HepG2 (cell line): ENCODE data around the gene SIRPB1. TPM values are rescaled to one million over a fixed set of nuclear protein-coding genes. Genes with fewer than 3 reads are reported as not detected.

ENCODE experiments used
- ATAC-seq: fragments of 200-7000 bp; cut with Tn5 transposase; 3 replicates; pipeline ENCODE4 v1.9.1; 2020; ENCODE audit warnings: mild to moderate bottlenecking, moderate library complexity
- BruUV-seq: library from RNA; stranded (reverse); fragments of 400-500 nt; replicated peaks from 2 replicates; lab custom pipeline; 2021; lab: Mats Ljungman, UMichigan
- CTCF ChIA-PET: fragments of 300-600 bp; formaldehyde crosslinking; extraction: SDS; loops from one replicate; lab custom pipeline; 2021; ENCODE audit warnings: low total read pairs, inconsistent platforms, low intra/inter-chr PET ratio; lab: Yijun Ruan, JAX
- POLR2A ChIA-PET: fragments of 350-600 bp; sonication (Branson Sonifier 250); formaldehyde crosslinking; loops from one replicate; lab custom pipeline; 2020; ENCODE audit warnings: antibody characterized with exemption, inconsistent platforms; lab: Yijun Ruan, JAX
- DNase-seq: peaks from one replicate; pipeline ENCODE4 v3.0.0-alpha.2; 2015; ENCODE audit warnings: low spot score
- FAIRE-seq: peaks from 3 replicates; lab custom pipeline; 2011; peaks lifted over from hg19 to GRCh38; lab: Jason Lieb, UNC
- H2AFZ ChIP-seq: one replicate; pipeline ENCODE4 v1.6.1; 2011; ENCODE audit warnings: low read length, inconsistent platforms
- H3K27ac ChIP-seq: fragments of 300-600 bp; 3 replicates; pipeline ENCODE4 v1.8.0; 2011; ENCODE audit warnings: mixed run types, mild to moderate bottlenecking, mixed read lengths, low read length, inconsistent platforms; ENCODE audit not compliant: insufficient read depth; ENCODE audit errors: extremely low read length
- H3K27me3 ChIP-seq, 2 experiments: fragments of 200-600 bp in 1 of 2; 2 replicates in 1 of 2; 3 replicates in 1 of 2; pipeline versions ENCODE4 v1.6.0 to v1.8.0; 2011; ENCODE audit warnings: low read length in 2 of 2, mild to moderate bottlenecking in 2 of 2, moderate library complexity in 2 of 2, inconsistent platforms in 1 of 2; ENCODE audit not compliant: insufficient read depth in 2 of 2, control insufficient read depth in 1 of 2
- H3K36me3 ChIP-seq, 2 experiments: fragments of 200-600 bp in 1 of 2; replicated peaks in 1 of 2; 2 replicates in 1 of 2; 3 replicates in 1 of 2; pipeline versions ENCODE4 v1.5.1 to v1.8.0; 2011; ENCODE audit warnings: low read length in 2 of 2, inconsistent platforms in 1 of 2; ENCODE audit not compliant: insufficient read depth in 2 of 2, control insufficient read depth in 1 of 2
- H3K4me1 ChIP-seq: 2 replicates; pipeline ENCODE4 v1.5.1; 2012; ENCODE audit warnings: low read length, inconsistent platforms; ENCODE audit not compliant: insufficient read depth
- H3K4me2 ChIP-seq: 2 replicates; pipeline ENCODE4 v1.6.0; 2011; ENCODE audit warnings: low read depth, low read length, inconsistent platforms
- H3K4me3 ChIP-seq, 3 experiments: fragments of 200-600 bp in 1 of 3; sonication (generic), shearing (Covaris generic) in 1 of 3; replicated peaks in 1 of 3; 2 replicates each; pipeline ENCODE4 v1.5.1; 2011 to 2016; ENCODE audit warnings: low read length in 3 of 3, inconsistent platforms in 2 of 3, low read depth in 2 of 3, mild to moderate bottlenecking in 2 of 3, control low read depth in 1 of 3, mixed read lengths in 1 of 3; ENCODE audit not compliant: insufficient read depth in 1 of 3
- H3K79me2 ChIP-seq: one replicate; pipeline ENCODE4 v1.6.1; 2011; ENCODE audit warnings: low read length, inconsistent platforms; ENCODE audit not compliant: insufficient read depth
- H3K9ac ChIP-seq: 2 replicates; pipeline ENCODE4 v1.6.0; 2011; ENCODE audit warnings: mild to moderate bottlenecking, low read depth, low read length, inconsistent platforms; ENCODE audit not compliant: insufficient read depth
- H3K9me3 ChIP-seq: 2 replicates; pipeline ENCODE4 v1.5.1; 2012; ENCODE audit warnings: mild to moderate bottlenecking, low read length
- H4K20me1 ChIP-seq: 2 replicates; pipeline ENCODE4 v1.6.0; 2011; ENCODE audit warnings: inconsistent platforms, mild to moderate bottlenecking, low read length, moderate library complexity; ENCODE audit not compliant: insufficient read depth
- ELF3 ChIP-seq: IDR thresholded peaks from 2 replicates; pipeline ENCODE4 v1.6.1; 2016; ENCODE audit warnings: missing genetic modification reagents, missing compliant biosample characterization
- FOXA3 ChIP-seq: IDR thresholded peaks from 2 replicates; pipeline ENCODE4 v1.6.1; 2016; ENCODE audit warnings: missing genetic modification reagents, missing compliant biosample characterization
- HNRNPK ChIP-seq: fragments of 200-400 bp; formaldehyde crosslinking; IDR thresholded peaks from 2 replicates; pipeline ENCODE4 v1.6.1; 2018; ENCODE audit warnings: low read length, low read depth, moderate library complexity, mild to moderate bottlenecking; ENCODE audit not compliant: poor library complexity, severe bottlenecking
- NPAS2 ChIP-seq: sonication (generic); formaldehyde crosslinking; IDR thresholded peaks from 2 replicates; pipeline ENCODE4 v1.8.0; 2022; ENCODE audit warnings: mild to moderate bottlenecking, missing genetic modification reagents, borderline replicate concordance
- SIX4 ChIP-seq: sonication (generic); formaldehyde crosslinking; IDR thresholded peaks from 2 replicates; pipeline ENCODE4 v1.4.0; 2020; ENCODE audit warnings: missing genetic modification reagents
- STAT5B ChIP-seq: sonication (generic); formaldehyde crosslinking; IDR thresholded peaks from 2 replicates; pipeline ENCODE4 v1.4.0; 2020; ENCODE audit warnings: missing genetic modification reagents
- ZNF567 ChIP-seq: sonication (generic); formaldehyde crosslinking; IDR thresholded peaks from 2 replicates; pipeline ENCODE4 v1.8.1; 2023; ENCODE audit warnings: mild to moderate bottlenecking, missing genetic modification reagents, borderline replicate concordance
- ZNF660 ChIP-seq: sonication (generic); formaldehyde crosslinking; IDR thresholded peaks from 2 replicates; pipeline ENCODE4 v1.5.1; 2020; ENCODE audit warnings: mild to moderate bottlenecking, low read depth, missing genetic modification reagents, borderline replicate concordance
- ZNF780A ChIP-seq: sonication (generic); formaldehyde crosslinking; IDR thresholded peaks from 2 replicates; pipeline ENCODE4 v1.8.0; 2022; ENCODE audit warnings: mild to moderate bottlenecking, missing genetic modification reagents, moderate library complexity
- WGBS: methylation state at CpG from one replicate; pipeline ENCODE4 v1.1.6; 2017; ENCODE audit warnings: low lambda C conversion rate; 5-methylcytosine and 5-hydroxymethylcytosine counted together
- in situ Hi-C: cut with HindIII; loops from 2 replicates; pipeline ENCODE4 v1.10.0; 2017; ENCODE audit warnings: low pct_unique_long_range_greater_than_20kb; ENCODE audit not compliant: extremely low pct_ligation_motif_present
- intact Hi-C: fragments of 100-400 bp; cut with micrococcal nuclease; formaldehyde crosslinking; loops from one replicate; pipeline ENCODE4 v1.10.0; 2022; ENCODE audit not compliant: unreplicated experiment
- polyA plus RNA-seq, 8 experiments: library from polyadenylated mRNA; depleted of rRNA in 3 of 8; stranded (reverse) in 7 of 8; unstranded in 1 of 8; fragments of >200 nt; fragmentation: Illumina TruSeq in 4 of 8; extraction: Trizol in 4 of 8; gene quantifications; 2 replicates each; pipeline versions ENCODE4 v1.2.1 to v1.2.3, GENCODE V29; 2011 to 2016; ENCODE audit warnings: low read depth in 4 of 8, missing spikeins in 1 of 8, mixed read lengths in 1 of 8; ENCODE audit not compliant: insufficient read depth in 1 of 8
- total RNA-seq, 5 experiments: library from RNA; depleted of rRNA; stranded (reverse); fragments of >200 nt; fragmentation: Illumina TruSeq; extraction: Trizol; gene quantifications; 2 replicates each; pipeline ENCODE4 v1.2.3, GENCODE V29; 2016; ENCODE audit warnings: low read depth in 1 of 5
- TF ChIP-seq, protein P1 (sequence below): sonication (generic); formaldehyde crosslinking; IDR thresholded peaks from 2 replicates; pipeline ENCODE4 v1.8.1; 2023; ENCODE audit warnings: mild to moderate bottlenecking, inconsistent platforms, moderate library complexity, missing genetic modification reagents, borderline replicate concordance
- TF ChIP-seq, protein P2 (sequence below), 2 experiments: IDR thresholded peaks; 2 replicates each; pipeline ENCODE4 v1.6.1; 2011 to 2012; ENCODE audit warnings: low read length in 2 of 2, borderline replicate concordance in 1 of 2, low read depth in 1 of 2, mild to moderate bottlenecking in 1 of 2, moderate library complexity in 1 of 2

SIRPB1 gene
- total and polyA plus RNA-seq, 2 of the 13 experiments (the other 11 are each of a cell fraction or from before 2014, with no cell fraction given), result 0.41 to 1.4 TPM

DNA sequence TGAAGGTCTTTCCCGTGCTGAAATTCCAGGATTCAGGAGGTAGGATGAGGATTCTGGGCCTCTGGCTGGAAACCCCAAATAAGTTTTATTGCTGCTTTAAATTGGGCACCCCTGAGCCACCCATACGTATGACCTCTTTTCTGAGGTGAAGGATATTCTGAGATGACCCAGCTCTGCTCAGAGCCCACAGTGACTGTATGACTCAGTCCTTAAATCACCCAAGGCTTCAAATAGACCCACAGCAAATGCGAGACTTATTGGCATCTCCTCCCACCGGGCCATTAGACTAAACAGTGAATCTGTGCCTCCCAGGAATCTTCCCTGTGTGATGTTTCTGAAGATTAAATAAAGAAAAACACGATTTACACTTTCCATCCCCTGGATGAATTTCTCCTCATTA lies 28.3 kb upstream of the SIRPB1 start:
- TF ChIP-seq ZNF567 (CRISPR knock-in tag) (no peak), SIX4 (CRISPR knock-in tag) (no peak), STAT5B (CRISPR knock-in tag) (no peak)
- TF ChIP-seq, protein P1, sequence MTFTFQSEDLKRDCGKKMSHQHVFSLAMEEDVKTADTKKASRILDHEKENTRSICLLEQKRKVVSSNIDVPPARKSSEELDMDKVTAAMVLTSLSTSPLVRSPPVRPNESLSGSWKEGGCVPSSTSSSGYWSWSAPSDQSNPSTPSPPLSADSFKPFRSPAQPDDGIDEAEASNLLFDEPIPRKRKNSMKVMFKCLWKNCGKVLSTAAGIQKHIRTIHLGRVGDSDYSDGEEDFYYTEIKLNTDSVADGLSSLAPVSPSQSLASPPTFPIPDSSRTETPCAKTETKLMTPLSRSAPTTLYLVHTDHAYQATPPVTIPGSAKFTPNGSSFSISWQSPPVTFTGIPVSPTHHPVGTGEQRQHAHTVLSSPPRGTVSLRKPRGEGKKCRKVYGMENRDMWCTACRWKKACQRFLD (CRISPR knock-in tag), result no peak
- H3K27ac ChIP-seq, result no peak overlapping the region
- H4K20me1 ChIP-seq, result no peaks in the 10 kb centered on the region
- no peaks in the 10 kb centered on the region for H3K36me3 ChIP-seq
- FAIRE-seq (no peak), DNase-seq (no peak), ATAC-seq (no peak)
- in situ Hi-C loops, result no loop called here
- H3K27me3 ChIP-seq, result peaks cover 0 to 23% of the 10 kb centered on the region in 2 experiments; a peak in 2 of 5 replicates
- ChIA-PET POLR2A (no interaction called here), CTCF (no interaction called here)
- no peak overlapping the region for H3K9ac ChIP-seq
- no peaks in the 10 kb centered on the region for H3K9me3 ChIP-seq
- intact Hi-C loops, result no loop called here
- no peak overlapping the region for H3K4me3 ChIP-seq
- no peak overlapping the region for H2AFZ ChIP-seq
- H3K79me2 ChIP-seq, result no peaks in the 10 kb centered on the region
- WGBS, result 20% methylated on average over 5 of the region's 5 CpGs
- H3K4me1 ChIP-seq, result no peaks in the 10 kb centered on the region
- no TSS peak for BruUV-seq
- no peak overlapping the region for H3K4me2 ChIP-seq

DNA sequence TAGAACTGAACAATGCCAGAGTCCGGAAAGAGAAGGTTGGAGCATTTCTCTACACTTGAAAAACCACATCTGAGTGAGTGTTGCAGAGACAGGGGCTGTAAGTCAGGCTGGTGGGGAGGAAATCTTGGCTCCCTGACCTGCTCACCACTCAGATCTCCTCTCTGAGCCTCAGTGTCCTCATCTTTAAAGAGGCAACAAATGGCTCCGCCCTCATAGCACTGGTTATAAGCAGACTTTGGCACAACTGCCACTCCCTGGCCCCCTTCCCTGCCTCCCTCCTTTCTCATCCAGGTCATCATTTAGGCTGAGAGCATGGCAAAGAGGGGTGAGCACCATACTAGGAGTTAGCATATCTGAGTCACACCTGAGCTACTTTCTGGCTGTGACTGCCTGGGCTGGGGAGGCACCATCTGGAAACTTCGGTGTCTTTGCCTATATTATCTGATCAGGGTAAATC lies 27.2 kb upstream of the SIRPB1 start:
- no peaks in the 10 kb centered on the region for H3K4me1 ChIP-seq
- H3K27ac ChIP-seq, result no peak overlapping the region
- peaks cover 0 to 23% of the 10 kb centered on the region in 2 experiments; a peak in 2 of 5 replicates for H3K27me3 ChIP-seq
- intact Hi-C loops, result no loop called here
- POLR2A ChIA-PET, result no interaction called here
- H4K20me1 ChIP-seq, result no peaks in the 10 kb centered on the region
- WGBS, result 23% methylated on average over 3 of the region's 3 CpGs
- H3K79me2 ChIP-seq, result no peaks in the 10 kb centered on the region
- no peak overlapping the region for H3K4me3 ChIP-seq
- DNase-seq, result no peak
- H2AFZ ChIP-seq, result no peak overlapping the region
- in situ Hi-C loops, result no loop called here
- H3K9me3 ChIP-seq, result no peaks in the 10 kb centered on the region
- H3K4me2 ChIP-seq, result no peak overlapping the region
- no peak for ATAC-seq
- H3K9ac ChIP-seq, result no peak overlapping the region
- CTCF ChIA-PET, result no interaction called here
- no TSS peak for BruUV-seq
- no peaks in the 10 kb centered on the region for H3K36me3 ChIP-seq
- no peak for FAIRE-seq
- TF ChIP-seq ELF3 (CRISPR knock-in tag) (no peak), ZNF780A (CRISPR knock-in tag) (no peak), ZNF660 (no peak), HNRNPK (no peak), FOXA3 (no peak), NPAS2 (CRISPR knock-in tag) (no peak)
- TF ChIP-seq, protein P1 (CRISPR knock-in tag), result no peak
- TF ChIP-seq, protein P2, sequence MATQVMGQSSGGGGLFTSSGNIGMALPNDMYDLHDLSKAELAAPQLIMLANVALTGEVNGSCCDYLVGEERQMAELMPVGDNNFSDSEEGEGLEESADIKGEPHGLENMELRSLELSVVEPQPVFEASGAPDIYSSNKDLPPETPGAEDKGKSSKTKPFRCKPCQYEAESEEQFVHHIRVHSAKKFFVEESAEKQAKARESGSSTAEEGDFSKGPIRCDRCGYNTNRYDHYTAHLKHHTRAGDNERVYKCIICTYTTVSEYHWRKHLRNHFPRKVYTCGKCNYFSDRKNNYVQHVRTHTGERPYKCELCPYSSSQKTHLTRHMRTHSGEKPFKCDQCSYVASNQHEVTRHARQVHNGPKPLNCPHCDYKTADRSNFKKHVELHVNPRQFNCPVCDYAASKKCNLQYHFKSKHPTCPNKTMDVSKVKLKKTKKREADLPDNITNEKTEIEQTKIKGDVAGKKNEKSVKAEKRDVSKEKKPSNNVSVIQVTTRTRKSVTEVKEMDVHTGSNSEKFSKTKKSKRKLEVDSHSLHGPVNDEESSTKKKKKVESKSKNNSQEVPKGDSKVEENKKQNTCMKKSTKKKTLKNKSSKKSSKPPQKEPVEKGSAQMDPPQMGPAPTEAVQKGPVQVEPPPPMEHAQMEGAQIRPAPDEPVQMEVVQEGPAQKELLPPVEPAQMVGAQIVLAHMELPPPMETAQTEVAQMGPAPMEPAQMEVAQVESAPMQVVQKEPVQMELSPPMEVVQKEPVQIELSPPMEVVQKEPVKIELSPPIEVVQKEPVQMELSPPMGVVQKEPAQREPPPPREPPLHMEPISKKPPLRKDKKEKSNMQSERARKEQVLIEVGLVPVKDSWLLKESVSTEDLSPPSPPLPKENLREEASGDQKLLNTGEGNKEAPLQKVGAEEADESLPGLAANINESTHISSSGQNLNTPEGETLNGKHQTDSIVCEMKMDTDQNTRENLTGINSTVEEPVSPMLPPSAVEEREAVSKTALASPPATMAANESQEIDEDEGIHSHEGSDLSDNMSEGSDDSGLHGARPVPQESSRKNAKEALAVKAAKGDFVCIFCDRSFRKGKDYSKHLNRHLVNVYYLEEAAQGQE (IDR thresholded peaks at IDR 0.05; ENCODE audit: borderline replicate concordance in 1 of 2, low read depth in 1 of 2, low read length in 2 of 2), result no peak
